HepG2 (cell line): ENCODE measurements around the gene SLC35A3. TPM values are rescaled to one million over a fixed set of nuclear protein-coding genes. Genes with fewer than 3 reads are reported as not detected.
A peak's percentile ranks its signal among the peaks of the same experiment; 100 is the strongest.

Experiments
- BCL6 ChIP-seq: IDR thresholded peaks from 2 replicates; pipeline ENCODE4 v1.6.1; 2016; ENCODE audit warnings: missing genetic modification reagents, missing compliant biosample characterization
- CEBPB ChIP-seq: IDR thresholded peaks from 2 replicates; pipeline ENCODE4 v1.6.1; 2011; ENCODE audit warnings: low read depth, low read length, improper control_type of control experiment, borderline replicate concordance
- HIVEP1 ChIP-seq: sonication (generic); formaldehyde crosslinking; IDR thresholded peaks from 2 replicates; pipeline ENCODE4 v1.4.0; 2020; ENCODE audit warnings: mild to moderate bottlenecking, missing genetic modification reagents
- HMGA1 ChIP-seq: sonication (generic); formaldehyde crosslinking; conservative IDR thresholded peaks from 2 replicates; pipeline ENCODE4 v1.4.0; 2020; ENCODE audit warnings: missing genetic modification reagents
- NFKBIZ ChIP-seq: IDR thresholded peaks from 2 replicates; pipeline ENCODE4 v1.6.1; 2018; ENCODE audit warnings: missing genetic modification reagents, missing compliant biosample characterization
- SNAPC2 ChIP-seq: sonication (generic); formaldehyde crosslinking; IDR thresholded peaks from 2 replicates; pipeline ENCODE4 v1.8.1; 2022; ENCODE audit warnings: mild to moderate bottlenecking, missing genetic modification reagents
- ZEB1 ChIP-seq: IDR thresholded peaks from 2 replicates; pipeline ENCODE4 v1.6.1; 2012; ENCODE audit warnings: mild to moderate bottlenecking, low read depth, inconsistent platforms; ENCODE audit not compliant: insufficient replicate concordance
- ZNF530 ChIP-seq: sonication (generic); formaldehyde crosslinking; IDR thresholded peaks from 2 replicates; pipeline ENCODE4 v1.5.0; 2020; ENCODE audit warnings: low read depth, mild to moderate bottlenecking, missing genetic modification reagents
- ZNF550 ChIP-seq: sonication (generic); formaldehyde crosslinking; IDR thresholded peaks from 2 replicates; pipeline ENCODE4 v1.4.0; 2020; ENCODE audit warnings: mild to moderate bottlenecking, missing genetic modification reagents, borderline replicate concordance
- ZNF737 ChIP-seq: sonication (generic); formaldehyde crosslinking; IDR thresholded peaks from 2 replicates; pipeline ENCODE4 v1.5.0; 2020; ENCODE audit warnings: missing genetic modification reagents, mild to moderate bottlenecking, borderline replicate concordance
- ZNF768 ChIP-seq: sonication (generic); formaldehyde crosslinking; IDR thresholded peaks from 2 replicates; pipeline ENCODE4 v1.4.0; 2020; ENCODE audit warnings: missing genetic modification reagents
- polyA plus RNA-seq, 8 experiments: library from polyadenylated mRNA; depleted of rRNA in 3 of 8; stranded (reverse) in 7 of 8; unstranded in 1 of 8; fragments of >200 nt; fragmentation: Illumina TruSeq in 4 of 8; extraction: Trizol in 4 of 8; gene quantifications; 2 replicates each; pipeline versions ENCODE4 v1.2.1 to v1.2.3, GENCODE V29; 2011 to 2016; ENCODE audit warnings: low read depth in 4 of 8, missing spikeins in 1 of 8, mixed read lengths in 1 of 8; ENCODE audit not compliant: insufficient read depth in 1 of 8
- total RNA-seq, 5 experiments: library from RNA; depleted of rRNA; stranded (reverse); fragments of >200 nt; fragmentation: Illumina TruSeq; extraction: Trizol; gene quantifications; 2 replicates each; pipeline ENCODE4 v1.2.3, GENCODE V29; 2016; ENCODE audit warnings: low read depth in 1 of 5
- TF ChIP-seq, protein P1 (sequence below): sonication (generic); formaldehyde crosslinking; IDR thresholded peaks from 2 replicates; pipeline ENCODE4 v1.5.0; 2020; ENCODE audit warnings: mild to moderate bottlenecking, missing genetic modification reagents, borderline replicate concordance
- TF ChIP-seq, protein P2 (sequence below): sonication (generic); formaldehyde crosslinking; IDR thresholded peaks from 2 replicates; pipeline ENCODE4 v1.5.0; 2020; ENCODE audit warnings: mild to moderate bottlenecking, missing genetic modification reagents, borderline replicate concordance
- TF ChIP-seq, protein P3 (sequence below): sonication (generic); formaldehyde crosslinking; conservative IDR thresholded peaks from 2 replicates; pipeline ENCODE4 v1.5.0; 2020; ENCODE audit warnings: missing genetic modification reagents

The SLC35A3 gene
- total and polyA plus RNA-seq, 2 of the 13 experiments (the other 11 are each of a cell fraction or from before 2014, with no cell fraction given) = 11.2 to 24.9 TPM

DNA sequence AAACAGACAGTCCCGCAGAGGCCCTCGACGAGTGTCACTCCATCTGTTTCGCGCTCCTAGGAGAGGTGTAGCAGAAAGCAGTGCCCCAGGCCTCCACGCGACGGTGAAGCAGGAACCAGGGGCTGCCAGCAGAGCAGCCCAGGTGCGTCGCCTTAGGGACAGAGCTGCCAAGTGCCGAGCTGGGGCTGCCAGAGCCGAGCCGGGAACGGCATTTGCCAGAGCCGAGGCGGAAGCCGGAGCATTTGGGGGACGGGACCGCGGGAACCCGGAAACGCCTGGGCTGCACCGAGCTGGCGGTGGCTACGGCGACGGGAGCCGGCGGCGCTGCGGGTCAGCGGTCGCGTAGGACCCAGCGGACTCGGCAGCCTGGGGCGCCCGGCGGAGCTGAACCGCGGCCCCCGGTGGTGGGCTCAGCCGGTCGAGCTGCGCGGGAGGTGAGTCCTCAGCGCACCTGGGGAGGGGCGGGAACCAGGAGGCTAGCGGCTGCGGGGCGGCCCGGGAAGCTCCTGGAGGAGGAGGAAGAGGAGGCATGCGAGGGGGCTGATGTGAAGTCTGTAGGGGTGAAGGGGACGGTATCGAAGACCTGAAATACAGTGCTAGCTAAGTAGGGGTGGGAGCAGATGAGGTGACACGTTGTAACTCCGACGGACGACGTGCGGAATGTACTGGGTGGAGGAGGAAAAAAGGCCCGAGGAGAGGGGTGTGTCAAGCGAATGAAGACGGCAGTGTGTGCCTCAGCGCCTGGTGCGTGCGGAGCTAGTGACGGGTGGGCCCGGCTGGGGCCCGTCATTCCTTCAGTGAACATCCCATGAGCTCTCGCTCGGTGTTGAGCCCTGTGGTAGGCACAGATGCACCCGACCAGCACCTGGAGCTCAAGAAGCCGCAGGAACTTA lies at the start of gene SLC35A3 (continued):
- TF ChIP-seq, protein P1, sequence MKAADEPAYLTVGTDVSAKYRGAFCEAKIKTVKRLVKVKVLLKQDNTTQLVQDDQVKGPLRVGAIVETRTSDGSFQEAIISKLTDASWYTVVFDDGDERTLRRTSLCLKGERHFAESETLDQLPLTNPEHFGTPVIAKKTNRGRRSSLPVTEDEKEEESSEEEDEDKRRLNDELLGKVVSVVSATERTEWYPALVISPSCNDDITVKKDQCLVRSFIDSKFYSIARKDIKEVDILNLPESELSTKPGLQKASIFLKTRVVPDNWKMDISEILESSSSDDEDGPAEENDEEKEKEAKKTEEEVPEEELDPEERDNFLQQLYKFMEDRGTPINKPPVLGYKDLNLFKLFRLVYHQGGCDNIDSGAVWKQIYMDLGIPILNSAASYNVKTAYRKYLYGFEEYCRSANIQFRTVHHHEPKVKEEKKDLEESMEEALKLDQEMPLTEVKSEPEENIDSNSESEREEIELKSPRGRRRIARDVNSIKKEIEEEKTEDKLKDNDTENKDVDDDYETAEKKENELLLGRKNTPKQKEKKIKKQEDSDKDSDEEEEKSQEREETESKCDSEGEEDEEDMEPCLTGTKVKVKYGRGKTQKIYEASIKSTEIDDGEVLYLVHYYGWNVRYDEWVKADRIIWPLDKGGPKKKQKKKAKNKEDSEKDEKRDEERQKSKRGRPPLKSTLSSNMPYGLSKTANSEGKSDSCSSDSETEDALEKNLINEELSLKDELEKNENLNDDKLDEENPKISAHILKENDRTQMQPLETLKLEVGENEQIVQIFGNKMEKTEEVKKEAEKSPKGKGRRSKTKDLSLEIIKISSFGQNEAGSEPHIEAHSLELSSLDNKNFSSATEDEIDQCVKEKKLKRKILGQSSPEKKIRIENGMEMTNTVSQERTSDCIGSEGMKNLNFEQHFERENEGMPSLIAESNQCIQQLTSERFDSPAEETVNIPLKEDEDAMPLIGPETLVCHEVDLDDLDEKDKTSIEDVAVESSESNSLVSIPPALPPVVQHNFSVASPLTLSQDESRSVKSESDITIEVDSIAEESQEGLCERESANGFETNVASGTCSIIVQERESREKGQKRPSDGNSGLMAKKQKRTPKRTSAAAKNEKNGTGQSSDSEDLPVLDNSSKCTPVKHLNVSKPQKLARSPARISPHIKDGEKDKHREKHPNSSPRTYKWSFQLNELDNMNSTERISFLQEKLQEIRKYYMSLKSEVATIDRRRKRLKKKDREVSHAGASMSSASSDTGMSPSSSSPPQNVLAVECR = peak; percentile 100
- TF ChIP-seq ZNF530 (CRISPR knock-in tag) (no peak), HMGA1 (no peak), ZNF768 (CRISPR knock-in tag) (peak; percentile 92), HIVEP1 (peak; percentile 96), BCL6 (CRISPR knock-in tag) (peak; percentile 67), ZNF550 (CRISPR knock-in tag) (peak; percentile 92; the same call in 1 of the 2 replicates), NFKBIZ (CRISPR knock-in tag) (no peak), ZEB1 (peak; percentile 87), CEBPB (no peak), SNAPC2 (peak; percentile 92; the same call in 1 of the 2 replicates), ZNF737 (no peak; the same call in 1 of the 2 replicates)
- TF ChIP-seq, protein P2, sequence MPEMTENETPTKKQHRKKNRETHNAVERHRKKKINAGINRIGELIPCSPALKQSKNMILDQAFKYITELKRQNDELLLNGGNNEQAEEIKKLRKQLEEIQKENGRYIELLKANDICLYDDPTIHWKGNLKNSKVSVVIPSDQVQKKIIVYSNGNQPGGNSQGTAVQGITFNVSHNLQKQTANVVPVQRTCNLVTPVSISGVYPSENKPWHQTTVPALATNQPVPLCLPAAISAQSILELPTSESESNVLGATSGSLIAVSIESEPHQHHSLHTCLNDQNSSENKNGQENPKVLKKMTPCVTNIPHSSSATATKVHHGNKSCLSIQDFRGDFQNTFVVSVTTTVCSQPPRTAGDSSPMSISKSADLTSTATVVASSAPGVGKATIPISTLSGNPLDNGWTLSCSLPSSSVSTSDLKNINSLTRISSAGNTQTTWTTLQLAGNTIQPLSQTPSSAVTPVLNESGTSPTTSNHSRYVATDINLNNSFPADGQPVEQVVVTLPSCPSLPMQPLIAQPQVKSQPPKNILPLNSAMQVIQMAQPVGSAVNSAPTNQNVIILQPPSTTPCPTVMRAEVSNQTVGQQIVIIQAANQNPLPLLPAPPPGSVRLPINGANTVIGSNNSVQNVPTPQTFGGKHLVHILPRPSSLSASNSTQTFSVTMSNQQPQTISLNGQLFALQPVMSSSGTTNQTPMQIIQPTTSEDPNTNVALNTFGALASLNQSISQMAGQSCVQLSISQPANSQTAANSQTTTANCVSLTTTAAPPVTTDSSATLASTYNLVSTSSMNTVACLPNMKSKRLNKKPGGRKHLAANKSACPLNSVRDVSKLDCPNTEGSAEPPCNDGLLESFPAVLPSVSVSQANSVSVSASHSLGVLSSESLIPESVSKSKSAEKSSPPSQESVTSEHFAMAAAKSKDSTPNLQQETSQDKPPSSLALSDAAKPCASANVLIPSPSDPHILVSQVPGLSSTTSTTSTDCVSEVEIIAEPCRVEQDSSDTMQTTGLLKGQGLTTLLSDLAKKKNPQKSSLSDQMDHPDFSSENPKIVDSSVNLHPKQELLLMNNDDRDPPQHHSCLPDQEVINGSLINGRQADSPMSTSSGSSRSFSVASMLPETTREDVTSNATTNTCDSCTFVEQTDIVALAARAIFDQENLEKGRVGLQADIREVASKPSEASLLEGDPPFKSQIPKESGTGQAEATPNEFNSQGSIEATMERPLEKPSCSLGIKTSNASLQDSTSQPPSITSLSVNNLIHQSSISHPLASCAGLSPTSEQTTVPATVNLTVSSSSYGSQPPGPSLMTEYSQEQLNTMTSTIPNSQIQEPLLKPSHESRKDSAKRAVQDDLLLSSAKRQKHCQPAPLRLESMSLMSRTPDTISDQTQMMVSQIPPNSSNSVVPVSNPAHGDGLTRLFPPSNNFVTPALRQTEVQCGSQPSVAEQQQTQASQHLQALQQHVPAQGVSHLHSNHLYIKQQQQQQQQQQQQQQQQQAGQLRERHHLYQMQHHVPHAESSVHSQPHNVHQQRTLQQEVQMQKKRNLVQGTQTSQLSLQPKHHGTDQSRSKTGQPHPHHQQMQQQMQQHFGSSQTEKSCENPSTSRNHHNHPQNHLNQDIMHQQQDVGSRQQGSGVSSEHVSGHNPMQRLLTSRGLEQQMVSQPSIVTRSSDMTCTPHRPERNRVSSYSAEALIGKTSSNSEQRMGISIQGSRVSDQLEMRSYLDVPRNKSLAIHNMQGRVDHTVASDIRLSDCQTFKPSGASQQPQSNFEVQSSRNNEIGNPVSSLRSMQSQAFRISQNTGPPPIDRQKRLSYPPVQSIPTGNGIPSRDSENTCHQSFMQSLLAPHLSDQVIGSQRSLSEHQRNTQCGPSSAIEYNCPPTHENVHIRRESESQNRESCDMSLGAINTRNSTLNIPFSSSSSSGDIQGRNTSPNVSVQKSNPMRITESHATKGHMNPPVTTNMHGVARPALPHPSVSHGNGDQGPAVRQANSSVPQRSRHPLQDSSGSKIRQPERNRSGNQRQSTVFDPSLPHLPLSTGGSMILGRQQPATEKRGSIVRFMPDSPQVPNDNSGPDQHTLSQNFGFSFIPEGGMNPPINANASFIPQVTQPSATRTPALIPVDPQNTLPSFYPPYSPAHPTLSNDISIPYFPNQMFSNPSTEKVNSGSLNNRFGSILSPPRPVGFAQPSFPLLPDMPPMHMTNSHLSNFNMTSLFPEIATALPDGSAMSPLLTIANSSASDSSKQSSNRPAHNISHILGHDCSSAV (CRISPR knock-in tag) = 0 out of 2 replicates have a peak, but pooled peaks have one; percentile 85
- TF ChIP-seq, protein P3, sequence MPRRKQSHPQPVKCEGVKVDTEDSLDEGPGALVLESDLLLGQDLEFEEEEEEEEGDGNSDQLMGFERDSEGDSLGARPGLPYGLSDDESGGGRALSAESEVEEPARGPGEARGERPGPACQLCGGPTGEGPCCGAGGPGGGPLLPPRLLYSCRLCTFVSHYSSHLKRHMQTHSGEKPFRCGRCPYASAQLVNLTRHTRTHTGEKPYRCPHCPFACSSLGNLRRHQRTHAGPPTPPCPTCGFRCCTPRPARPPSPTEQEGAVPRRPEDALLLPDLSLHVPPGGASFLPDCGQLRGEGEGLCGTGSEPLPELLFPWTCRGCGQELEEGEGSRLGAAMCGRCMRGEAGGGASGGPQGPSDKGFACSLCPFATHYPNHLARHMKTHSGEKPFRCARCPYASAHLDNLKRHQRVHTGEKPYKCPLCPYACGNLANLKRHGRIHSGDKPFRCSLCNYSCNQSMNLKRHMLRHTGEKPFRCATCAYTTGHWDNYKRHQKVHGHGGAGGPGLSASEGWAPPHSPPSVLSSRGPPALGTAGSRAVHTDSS (CRISPR knock-in tag) = no peak
